Lung (tissue), 12 donors: ENCODE data around the gene GREB1L. TPM values are rescaled to one million over a fixed set of nuclear protein-coding genes. Genes with fewer than 3 reads are reported as not detected.

ENCODE experiments used
- ATAC-seq: fragments of 200-7000 bp; cut with Tn5 transposase; one replicate; pipeline ENCODE4 v1.9.1; 2020; ENCODE audit warnings: moderate number of reproducible peaks; ENCODE audit not compliant: insufficient read depth, low FRiP score
- DNase-seq, 3 donors: peaks; one replicate each; pipeline ENCODE4 v3.0.0-alpha.2; 2013 to 2017
- H3K27ac ChIP-seq, 2 donors: one replicate each; pipeline ENCODE4 v1.5.1; 2013; ENCODE audit warnings: mild to moderate bottlenecking in 2 of 2, moderate library complexity in 2 of 2, control low read depth in 1 of 2, inconsistent platforms in 1 of 2, low read depth in 1 of 2, low read length in 1 of 2
- H3K27me3 ChIP-seq, 3 donors: one replicate each; pipeline ENCODE4 v1.5.1; 2013; ENCODE audit warnings: low read length in 2 of 3; ENCODE audit not compliant: control insufficient read depth in 3 of 3, insufficient read depth in 3 of 3
- H3K36me3 ChIP-seq, 4 donors: one replicate each; pipeline ENCODE4 v1.5.1; 2013; ENCODE audit warnings: low read length in 4 of 4, mild to moderate bottlenecking in 1 of 4, moderate library complexity in 1 of 4; ENCODE audit not compliant: control insufficient read depth in 4 of 4, insufficient read depth in 4 of 4
- H3K4me1 ChIP-seq, 5 donors: one replicate each; pipeline ENCODE4 v1.5.1; 2013; ENCODE audit warnings: low read length in 5 of 5, mild to moderate bottlenecking in 2 of 5, moderate library complexity in 1 of 5; ENCODE audit not compliant: control insufficient read depth in 5 of 5, insufficient read depth in 5 of 5
- H3K4me3 ChIP-seq: one replicate; pipeline ENCODE4 v1.5.1; 2013; ENCODE audit warnings: mild to moderate bottlenecking, control low read depth, moderate library complexity
- H3K9ac ChIP-seq, 2 donors: one replicate each; pipeline ENCODE4 v1.5.1; 2013; ENCODE audit warnings: low read length in 2 of 2, control low read depth in 1 of 2; ENCODE audit not compliant: insufficient read depth in 1 of 2
- H3K9me3 ChIP-seq, 4 donors: one replicate each; pipeline ENCODE4 v1.5.1; 2013; ENCODE audit warnings: low read length in 3 of 4, mild to moderate bottlenecking in 1 of 4, moderate library complexity in 1 of 4; ENCODE audit not compliant: control insufficient read depth in 4 of 4, insufficient read depth in 3 of 4
- WGBS, 2 donors: extraction: QIAGEN DNeasy Blood & Tissue Kit; methylation state at CpG; one replicate each; pipeline ENCODE4 v1.1.7; 2013; 5-methylcytosine and 5-hydroxymethylcytosine counted together
- polyA plus RNA-seq, 2 donors: library from polyadenylated mRNA; stranded (reverse); fragments of 200-250 nt; gene quantifications; one replicate each; pipeline ENCODE4 v1.2.1, GENCODE V29; 2013
- total RNA-seq, 2 donors: library from RNA; depleted of rRNA in 1 of 2; stranded (reverse); fragments of >200 nt in 1 of 2; gene quantifications; one replicate each; pipeline ENCODE4 v1.2.1, GENCODE V29; 2014 to 2021
- TF ChIP-seq, protein P1 (sequence below): IDR thresholded peaks from 2 replicates; pipeline ENCODE4 v1.5.1; 2012; ENCODE audit warnings: mild to moderate bottlenecking; ENCODE audit errors: control extremely low read depth, extremely low read depth
- donor health status: control.
- donor health status: control.
- donor health status: Bipolar disorder and iron deficiency.
- donor health status: healthy.
- donor health status: DM: yes; HTN: yes; CAD: no.

GREB1L gene
- total and polyA plus RNA-seq, 4 donors: 0.08 to 1.2 (median 0.41) TPM

DNA sequence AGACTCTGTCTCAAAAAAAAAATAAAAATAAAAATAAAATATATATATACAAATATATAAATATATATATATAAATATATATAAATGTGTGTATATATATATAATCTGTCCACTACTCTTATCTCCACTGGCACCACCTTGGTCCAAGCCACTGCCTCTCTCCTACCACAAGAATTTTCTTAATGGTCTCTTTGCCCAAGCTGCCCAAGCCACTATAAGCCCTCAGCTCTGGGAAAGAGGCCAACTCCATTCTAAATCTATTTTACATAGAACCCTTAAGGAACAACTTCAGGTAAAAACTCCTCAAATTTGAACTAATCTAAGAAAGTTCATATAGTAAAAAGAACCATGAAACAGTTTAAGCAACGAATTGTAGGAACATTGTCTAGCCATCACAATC lies 45.6 kb upstream of the GREB1L start:
- H3K27ac ChIP-seq: no peak overlapping the region
- DNase-seq: peak in 1 of 3 donors; percentile 69
- no peak for ATAC-seq
- TF ChIP-seq, protein P1, sequence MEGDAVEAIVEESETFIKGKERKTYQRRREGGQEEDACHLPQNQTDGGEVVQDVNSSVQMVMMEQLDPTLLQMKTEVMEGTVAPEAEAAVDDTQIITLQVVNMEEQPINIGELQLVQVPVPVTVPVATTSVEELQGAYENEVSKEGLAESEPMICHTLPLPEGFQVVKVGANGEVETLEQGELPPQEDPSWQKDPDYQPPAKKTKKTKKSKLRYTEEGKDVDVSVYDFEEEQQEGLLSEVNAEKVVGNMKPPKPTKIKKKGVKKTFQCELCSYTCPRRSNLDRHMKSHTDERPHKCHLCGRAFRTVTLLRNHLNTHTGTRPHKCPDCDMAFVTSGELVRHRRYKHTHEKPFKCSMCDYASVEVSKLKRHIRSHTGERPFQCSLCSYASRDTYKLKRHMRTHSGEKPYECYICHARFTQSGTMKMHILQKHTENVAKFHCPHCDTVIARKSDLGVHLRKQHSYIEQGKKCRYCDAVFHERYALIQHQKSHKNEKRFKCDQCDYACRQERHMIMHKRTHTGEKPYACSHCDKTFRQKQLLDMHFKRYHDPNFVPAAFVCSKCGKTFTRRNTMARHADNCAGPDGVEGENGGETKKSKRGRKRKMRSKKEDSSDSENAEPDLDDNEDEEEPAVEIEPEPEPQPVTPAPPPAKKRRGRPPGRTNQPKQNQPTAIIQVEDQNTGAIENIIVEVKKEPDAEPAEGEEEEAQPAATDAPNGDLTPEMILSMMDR: no peak
- H3K9me3 ChIP-seq: no peaks in the 10 kb centered on the region
- no peaks in the 10 kb centered on the region for H3K4me1 ChIP-seq
- no peaks in the 10 kb centered on the region for H3K27me3 ChIP-seq
- H3K36me3 ChIP-seq: no peaks in the 10 kb centered on the region
- no peak overlapping the region for H3K4me3 ChIP-seq
- no peak overlapping the region for H3K9ac ChIP-seq
- 56 to 80% methylated on average over 1 of the region's 1 CpG for WGBS, 2 donors

DNA sequence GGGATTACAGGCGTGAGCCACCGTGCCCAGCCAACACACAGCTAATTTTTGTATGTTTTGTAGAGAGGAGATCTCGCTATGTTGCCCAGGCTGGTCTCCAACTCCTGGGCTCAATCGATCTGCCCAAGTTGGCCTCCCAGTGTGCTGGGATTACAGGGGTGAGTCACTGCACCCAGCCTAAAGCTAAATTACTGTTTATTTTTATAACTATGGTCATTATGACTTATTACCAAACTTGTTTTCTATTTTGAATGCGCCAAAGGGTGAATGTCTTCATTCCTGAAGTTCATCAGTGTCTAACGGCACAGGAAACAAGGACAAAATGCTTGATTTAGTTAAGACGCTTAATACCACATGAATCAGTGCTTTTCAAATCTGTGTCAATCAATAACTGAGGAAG lies 38.9 kb upstream of the GREB1L start:
- Histone ChIP-seq H3K36me3 (no peaks in the 10 kb centered on the region), H3K27me3 (no peaks in the 10 kb centered on the region)
- TF ChIP-seq, protein P1: no peak

DNA sequence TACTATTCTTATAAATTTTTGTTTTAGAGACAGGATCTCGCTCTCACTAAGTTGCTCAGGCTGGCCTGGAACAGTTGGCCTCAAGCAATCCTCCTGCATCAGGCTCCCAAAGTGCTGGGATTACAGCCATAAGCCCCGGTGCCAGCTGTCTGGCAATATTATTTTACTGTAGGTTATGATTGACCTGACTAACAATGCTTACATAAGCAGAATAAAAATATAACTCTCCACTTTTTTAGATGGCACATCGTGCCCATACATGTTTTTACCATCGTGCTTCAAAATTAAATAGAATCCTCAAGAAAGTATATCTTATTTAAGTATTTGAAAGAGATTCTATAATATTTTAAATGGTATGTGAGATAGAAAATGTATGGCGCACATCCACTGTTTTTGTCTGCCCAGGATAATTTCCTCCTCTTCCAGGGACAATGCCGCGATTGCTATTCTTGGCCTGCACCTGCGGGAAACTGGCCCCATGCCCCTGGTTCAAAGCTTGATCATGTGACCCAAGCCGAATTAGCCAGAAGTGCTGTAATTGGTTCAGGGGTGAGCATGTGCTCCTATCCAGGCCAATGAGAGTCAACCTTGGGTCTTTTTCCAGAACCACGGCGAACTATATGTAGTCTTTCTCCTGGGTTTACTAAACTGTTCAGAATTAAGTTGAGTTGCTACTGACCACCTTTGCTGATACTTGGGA lies 38.3 kb upstream of the GREB1L start:
- Histone ChIP-seq H3K4me3 (no peak overlapping the region), H3K27ac (no peak overlapping the region), H3K36me3 (no peaks in the 10 kb centered on the region), H3K9ac (no peak overlapping the region), H3K9me3 (no peaks in the 10 kb centered on the region), H3K4me1 (no peaks in the 10 kb centered on the region), H3K27me3 (no peaks in the 10 kb centered on the region)
- TF ChIP-seq, protein P1: no peak
- DNase-seq (no peak), ATAC-seq (no peak)
- WGBS, 2 donors: 93% methylated on average over 11 of the region's 11 CpGs

More for the DNA sequence above, 38.9 kb upstream of the GREB1L start:
- DNase-seq: no peak
- H3K4me3 ChIP-seq: no peak overlapping the region
- no peak overlapping the region for H3K27ac ChIP-seq
- H3K9ac ChIP-seq: no peak overlapping the region
- ATAC-seq: no peak
- no peaks in the 10 kb centered on the region for H3K4me1 ChIP-seq
- H3K9me3 ChIP-seq: no peaks in the 10 kb centered on the region
- WGBS, 2 donors: 95 to 97% methylated on average over 7 of the region's 7 CpGs

DNA sequence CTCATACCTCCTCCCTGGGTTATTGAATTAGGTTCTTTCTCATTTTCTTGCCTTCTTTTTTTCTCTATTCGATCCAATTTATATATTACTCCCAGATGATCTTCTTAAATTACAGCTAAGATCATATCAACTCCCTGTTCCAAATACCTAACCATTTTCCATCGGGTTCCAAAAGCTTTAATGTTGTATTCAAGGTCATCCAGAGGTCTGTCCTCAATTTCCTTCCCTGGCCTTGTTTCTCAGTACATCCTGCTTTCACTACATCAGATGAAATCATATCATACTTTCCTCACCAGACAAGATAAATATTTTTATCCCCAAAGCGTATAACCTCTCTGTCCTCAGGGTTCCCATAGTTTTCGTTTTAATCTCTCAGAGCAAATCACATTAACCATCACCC lies 36.3 kb upstream of the GREB1L start:
- Histone ChIP-seq H3K9ac (no peak overlapping the region), H3K36me3 (no peaks in the 10 kb centered on the region), H3K4me3 (no peak overlapping the region), H3K27me3 (no peaks in the 10 kb centered on the region), H3K27ac (no peak overlapping the region), H3K4me1 (no peaks in the 10 kb centered on the region), H3K9me3 (no peaks in the 10 kb centered on the region)
- no peak for ATAC-seq
- 67 to 89% methylated on average over 4 of the region's 4 CpGs for WGBS, 2 donors
- TF ChIP-seq, protein P1: no peak
- DNase-seq: no peak
